Stimulated activated CD4-positive, alpha-beta T cell treated with anti-CD3 and anti-CD28 coated beads, Interleukin-15, amount 100 ng/mL, for 48 hours (primary cell): ENCODE data around the gene MAZ.
A peak's percentile ranks its signal among the peaks of the same experiment; 100 is the strongest.
"Not testable (repeated sequence)": the region's sequence is repeated elsewhere in the genome, so short reads cannot be mapped to it uniquely, and the experiment has no call there.

ENCODE experiments used
- DNase-seq, 2 donors: peaks; one replicate each; pipeline ENCODE4 v3.0.0-alpha.2; 2020; ENCODE audit warnings: low read depth in 2 of 2

MAZ gene

DNA sequence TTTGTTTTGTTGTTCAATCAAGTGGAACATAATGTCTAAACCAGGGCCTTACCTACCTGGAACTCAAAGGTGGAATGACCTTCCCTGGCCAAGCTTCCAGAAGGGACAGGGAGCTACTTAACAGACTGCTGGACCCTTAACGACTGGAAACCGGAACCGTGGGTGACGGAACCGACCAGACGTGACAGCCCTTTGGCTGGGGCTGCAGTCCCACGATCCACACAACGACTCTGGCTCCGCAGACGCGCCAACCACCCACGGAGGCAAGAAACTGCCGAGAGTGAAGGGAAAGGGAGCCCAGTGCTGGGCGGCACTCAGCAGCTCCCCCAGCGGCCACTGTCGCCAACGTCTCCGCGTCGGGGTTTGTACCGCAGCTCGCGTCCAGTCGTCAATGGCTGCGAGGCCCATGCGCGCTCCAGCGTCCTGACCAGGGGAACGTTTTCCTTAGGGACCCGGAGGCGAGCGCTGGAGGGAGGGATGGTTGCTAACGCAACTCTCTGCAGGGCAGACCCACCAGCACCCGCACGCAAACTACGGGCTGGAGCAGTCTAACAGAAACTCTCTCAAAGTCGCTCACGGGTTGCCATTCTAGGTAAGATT is 21.3 kb upstream of the MAZ start:
- DNase-seq, result peak; percentile 52 to 73

DNA sequence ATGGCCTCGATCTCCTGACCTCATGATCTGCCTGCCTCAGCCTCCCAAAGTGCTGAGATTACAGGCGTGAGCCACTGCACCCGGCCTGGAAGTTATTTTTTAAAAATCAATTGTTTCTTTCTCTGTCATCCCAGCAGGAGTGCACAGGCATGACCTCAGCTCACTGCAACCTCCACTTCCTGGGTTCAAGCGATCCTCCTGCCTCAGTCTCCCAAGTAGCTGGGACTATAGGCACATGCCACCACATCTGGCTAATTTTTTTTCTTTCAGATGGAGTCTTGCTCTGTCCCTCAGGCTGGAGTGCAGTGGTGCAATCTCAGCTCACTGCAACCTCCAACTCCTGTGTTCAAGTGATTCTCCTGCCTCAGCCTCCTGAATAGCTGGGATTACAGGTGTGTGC is 19.2 kb upstream of the MAZ start:
- DNase-seq, result not testable (repeated sequence)

GRCh38 chr16:29789775-29790182 is 16.6 kb upstream of the MAZ start:
- no peak for DNase-seq

DNA sequence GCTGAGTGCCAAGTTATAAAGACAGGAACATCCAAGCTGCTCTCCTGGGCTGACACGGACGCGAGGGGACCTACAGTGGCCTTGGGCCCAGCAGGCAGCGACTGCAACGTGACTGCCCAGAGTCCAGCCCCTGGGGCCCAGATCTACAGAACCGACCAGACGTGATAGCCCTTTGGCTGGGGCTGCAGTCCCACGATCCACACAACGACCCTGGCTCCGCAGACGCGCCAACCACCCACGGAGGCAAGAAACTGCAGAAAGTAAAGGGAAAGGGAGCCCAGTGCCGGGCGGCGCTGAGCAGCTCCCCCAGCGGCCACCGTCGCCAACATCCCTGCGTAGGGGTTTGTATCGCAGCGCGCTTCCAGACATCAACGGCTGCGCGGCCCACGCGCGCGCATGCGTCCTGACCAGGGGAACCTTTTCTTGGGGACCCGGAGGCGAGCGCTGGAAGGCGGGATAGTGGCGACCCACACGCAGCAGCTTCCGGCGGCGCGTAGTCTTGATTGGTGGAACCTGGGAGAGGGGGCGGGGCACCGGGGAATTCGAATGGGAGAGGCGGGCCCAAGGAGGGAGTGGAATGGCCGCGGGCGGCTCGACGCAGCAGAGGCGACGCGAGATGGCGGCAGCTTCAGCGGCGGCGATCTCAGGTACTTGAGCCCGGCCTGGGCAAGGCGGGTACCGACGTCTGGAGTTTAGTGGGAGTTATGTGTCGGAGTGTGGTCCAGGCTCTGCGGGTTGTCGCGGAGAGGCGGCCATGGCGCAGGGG is 16.0 kb upstream of the MAZ start, which contains the start of gene KIF22:
Gene KIF22 (plus strand): TSS at position 569 of the 766 bp plus-strand sequence. CDS start 9 bp downstream, at position 578.
- DNase-seq, result peak; percentile 99 to 100

GRCh38 chr16:29790949-29791844 is 15.1 kb upstream of the MAZ start:
- DNase-seq, result no peak

GRCh38 chr16:29791845-29792807 is 14.2 kb upstream of the MAZ start:
- no peak for DNase-seq

DNA sequence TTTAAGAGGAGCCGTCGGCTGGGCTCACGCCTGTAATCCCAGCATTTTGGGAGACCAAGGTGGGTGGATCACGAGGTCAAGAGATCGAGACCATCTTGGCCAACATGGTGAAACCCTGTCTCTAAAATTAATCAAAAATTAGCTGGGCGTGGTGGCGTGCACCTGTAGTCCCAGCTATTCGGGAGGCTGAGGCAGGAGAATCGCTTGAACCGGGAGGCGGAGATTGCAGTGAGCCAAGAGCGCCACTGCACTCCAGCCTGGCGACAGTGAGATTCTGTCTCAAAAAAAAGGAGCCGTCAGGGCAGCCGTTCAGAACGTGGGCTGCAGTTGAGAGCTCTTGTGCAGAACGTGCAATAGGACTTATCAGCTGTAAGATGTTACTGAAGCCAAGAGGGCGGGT is 13.2 kb upstream of the MAZ start:
- not testable (repeated sequence) for DNase-seq

- DNase-seq, result no peak
Observed at GRCh38 chr16:29794231-29794710, 12.1 kb upstream of the MAZ start.

DNA sequence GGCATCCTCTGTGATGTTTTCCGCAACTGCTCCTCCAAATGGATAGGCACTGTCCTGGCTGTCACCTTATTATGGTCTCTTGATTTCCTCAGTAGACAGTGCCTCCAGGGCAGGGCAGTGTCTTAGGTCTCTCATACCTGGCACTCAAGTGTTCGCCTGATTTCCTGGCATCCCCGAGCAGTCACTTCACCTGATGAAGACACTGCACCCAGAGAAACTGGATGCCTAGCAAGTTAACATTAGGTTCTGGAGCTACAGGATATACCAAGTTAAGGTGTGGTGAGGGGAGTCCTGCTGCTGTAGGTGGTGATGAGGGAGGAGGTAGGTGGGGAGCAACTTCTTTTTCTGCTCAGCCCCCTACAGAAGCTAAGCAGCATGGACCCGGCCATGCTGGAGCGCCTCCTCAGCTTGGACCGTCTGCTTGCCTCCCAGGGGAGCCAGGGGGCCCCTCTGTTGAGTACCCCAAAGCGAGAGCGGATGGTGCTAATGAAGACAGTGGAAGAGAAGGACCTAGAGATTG is 3.9 kb upstream of the MAZ start:
- DNase-seq, result no peak

GRCh38 chr16:29804020-29804419 is 2.3 kb upstream of the MAZ start:
- DNase-seq, result no peak

DNA sequence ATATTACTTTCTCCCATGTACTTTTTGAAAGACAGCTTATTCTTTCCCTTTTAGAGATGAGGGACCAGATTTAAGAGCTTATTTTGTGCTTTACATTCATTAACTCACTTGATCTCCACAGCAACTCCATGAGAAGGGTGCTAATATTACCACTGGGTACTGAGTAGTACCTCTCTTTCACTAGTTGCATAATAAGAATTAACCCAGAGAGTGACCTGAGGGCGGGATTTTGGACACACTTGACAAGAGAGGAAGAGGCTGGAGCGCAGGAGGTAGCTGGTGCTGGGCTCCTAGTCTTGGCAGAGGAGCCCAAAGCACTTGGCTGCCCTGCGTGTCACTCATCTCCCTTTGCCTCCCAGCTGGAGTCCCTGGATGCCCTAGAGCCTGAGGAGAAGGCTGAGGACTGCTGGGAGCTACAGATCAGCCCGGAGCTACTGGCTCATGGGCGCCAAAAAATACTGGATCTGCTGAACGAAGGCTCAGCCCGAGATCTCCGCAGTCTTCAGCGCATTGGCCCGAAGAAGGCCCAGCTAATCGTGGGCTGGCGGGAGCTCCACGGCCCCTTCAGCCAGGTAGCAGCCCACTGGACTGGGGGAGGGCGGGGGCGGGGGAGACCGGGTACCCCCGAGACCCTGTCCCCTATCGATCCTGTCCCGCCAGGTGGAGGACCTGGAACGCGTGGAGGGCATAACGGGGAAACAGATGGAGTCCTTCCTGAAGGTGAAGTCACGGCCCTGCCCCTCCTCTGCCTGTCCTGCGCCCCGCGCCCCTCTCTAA is 1.7 kb upstream of the MAZ start:
- DNase-seq, result no peak

DNA sequence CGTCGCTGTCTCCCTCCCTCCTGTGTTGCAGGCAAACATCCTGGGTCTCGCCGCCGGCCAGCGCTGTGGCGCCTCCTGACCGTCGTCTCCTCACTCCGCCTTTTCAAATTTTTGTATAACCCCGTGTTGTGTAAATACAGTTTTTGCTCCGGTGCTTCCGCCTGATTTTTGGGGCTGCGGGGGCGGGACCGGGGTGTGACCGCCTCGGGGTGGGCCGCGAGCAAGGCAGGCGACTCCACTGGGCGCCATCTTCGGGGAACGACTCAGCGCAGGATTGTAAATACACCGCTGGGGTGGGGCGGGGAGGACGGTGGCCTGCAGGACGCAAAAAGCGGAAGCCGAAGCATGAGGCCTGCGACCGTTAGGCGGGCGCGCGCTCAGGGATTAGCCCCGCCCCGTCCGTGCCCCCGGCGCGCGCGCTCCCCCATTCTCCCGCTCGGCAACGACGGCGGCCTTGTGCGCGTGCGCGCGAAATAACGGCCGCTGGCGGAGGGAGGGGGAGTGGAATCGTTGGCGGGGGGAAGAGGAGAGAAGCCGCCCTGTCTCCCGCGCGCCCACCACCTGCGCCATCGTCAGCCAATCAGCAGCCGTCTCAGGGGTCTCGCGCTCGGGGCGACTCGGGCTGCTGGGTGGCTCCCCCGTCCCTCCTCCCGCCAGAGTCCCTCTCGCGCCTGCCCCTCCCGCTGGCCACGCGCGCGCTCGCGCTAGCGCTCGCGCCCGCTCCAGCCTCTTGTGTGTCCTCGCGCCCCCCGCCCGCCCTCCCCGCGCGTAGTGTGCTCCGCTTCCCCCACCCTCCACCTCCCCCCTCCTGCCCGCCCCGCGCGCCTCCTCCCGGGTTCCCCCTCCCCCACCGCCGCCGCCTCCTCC is 864 bp upstream of the MAZ start:
- DNase-seq, result peak; percentile 96 to 97

DNA sequence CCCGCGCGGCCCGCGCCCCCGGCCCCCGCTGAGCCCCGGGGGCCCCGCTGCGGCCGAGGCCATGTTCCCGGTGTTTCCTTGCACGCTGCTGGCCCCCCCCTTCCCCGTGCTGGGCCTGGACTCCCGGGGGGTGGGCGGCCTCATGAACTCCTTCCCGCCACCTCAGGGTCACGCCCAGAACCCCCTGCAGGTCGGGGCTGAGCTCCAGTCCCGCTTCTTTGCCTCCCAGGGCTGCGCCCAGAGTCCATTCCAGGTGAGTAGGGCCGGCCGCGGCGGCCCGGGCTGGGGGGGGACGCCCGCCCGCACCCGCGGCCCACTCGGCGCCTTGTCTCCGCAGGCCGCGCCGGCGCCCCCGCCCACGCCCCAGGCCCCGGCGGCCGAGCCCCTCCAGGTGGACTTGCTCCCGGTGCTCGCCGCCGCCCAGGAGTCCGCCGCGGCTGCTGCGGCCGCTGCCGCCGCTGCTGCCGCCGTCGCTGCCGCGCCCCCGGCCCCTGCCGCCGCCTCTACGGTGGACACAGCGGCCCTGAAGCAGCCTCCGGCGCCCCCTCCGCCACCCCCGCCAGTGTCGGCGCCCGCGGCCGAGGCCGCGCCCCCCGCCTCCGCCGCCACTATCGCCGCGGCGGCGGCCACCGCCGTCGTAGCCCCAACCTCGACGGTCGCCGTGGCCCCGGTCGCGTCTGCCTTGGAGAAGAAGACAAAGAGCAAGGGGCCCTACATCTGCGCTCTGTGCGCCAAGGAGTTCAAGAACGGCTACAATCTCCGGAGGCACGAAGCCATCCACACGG is 504 bp downstream of the MAZ start:
- DNase-seq, result no peak

DNA sequence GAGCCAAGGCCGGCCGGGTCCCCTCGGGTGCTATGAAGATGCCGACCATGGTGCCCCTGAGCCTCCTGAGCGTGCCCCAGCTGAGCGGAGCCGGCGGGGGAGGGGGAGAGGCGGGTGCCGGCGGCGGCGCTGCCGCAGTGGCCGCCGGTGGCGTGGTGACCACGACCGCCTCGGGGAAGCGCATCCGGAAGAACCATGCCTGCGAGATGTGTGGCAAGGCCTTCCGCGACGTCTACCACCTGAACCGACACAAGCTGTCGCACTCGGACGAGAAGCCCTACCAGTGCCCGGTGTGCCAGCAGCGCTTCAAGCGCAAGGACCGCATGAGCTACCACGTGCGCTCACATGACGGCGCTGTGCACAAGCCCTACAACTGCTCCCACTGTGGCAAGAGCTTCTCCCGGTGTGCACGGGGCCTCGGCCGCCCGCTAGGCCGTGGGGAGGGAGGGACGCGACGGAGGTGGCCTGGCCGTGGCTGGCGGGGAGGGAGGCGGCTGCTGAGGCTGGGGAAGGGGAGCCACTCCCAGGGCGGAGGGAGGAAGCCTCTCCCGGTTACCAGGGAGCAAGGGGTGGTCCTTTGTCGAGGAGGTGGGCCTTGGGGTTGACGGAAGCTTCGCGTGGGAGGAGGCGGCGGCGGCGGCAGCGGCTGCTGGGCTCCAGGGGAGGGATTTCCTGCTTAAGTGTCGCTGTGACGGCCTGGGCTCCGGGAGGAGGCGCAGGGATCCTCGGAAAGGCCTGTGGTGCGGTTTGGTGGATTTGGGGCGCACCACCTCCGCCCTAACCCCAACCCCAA is 1.3 kb downstream of the MAZ start:
- DNase-seq, result peak; percentile 83 to 85

DNA sequence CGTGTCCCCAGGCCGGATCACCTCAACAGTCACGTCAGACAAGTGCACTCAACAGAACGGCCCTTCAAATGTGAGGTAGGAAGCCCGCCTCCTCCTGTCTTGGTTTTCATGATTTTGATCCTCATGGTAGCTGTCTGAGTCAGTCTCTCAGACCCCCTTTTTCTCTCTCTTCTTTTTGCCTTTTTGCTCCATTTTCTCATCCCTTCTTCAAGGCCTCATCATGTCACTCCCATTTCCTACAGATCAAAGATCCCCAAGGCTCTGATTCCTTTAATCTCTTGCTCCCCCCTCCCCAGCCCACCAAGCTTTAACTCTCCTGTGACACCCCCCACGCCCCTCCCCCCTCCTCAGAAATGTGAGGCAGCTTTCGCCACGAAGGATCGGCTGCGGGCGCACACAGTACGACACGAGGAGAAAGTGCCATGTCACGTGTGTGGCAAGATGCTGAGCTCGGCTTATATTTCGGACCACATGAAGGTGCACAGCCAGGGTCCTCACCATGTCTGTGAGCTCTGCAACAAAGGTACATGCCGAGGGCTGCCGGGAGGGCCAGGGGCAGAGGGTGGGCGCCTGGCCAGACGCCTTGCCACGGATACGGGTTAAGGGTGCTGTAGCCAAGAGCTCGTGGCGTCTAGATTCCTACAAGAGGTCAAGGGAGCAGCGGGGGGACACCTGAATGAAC is 2.0 kb downstream of the MAZ start:
- DNase-seq, result no peak

- no peak for DNase-seq
Observed at GRCh38 chr16:29809031-29809747, 2.9 kb downstream of the MAZ start.
